GM12891 (cell line): ENCODE data around the gene PANK1.

Experiments used
- POLR2A ChIP-seq: IDR thresholded peaks from 2 replicates; pipeline ENCODE4 v1.6.1; 2011; ENCODE audit warnings: low read depth, low read length, control low read depth
- POLR2AphosphoS5 ChIP-seq: IDR thresholded peaks from 2 replicates; pipeline ENCODE4 v1.6.1; 2011; ENCODE audit warnings: low read depth, low read length, control low read depth
- SPI1 ChIP-seq: IDR thresholded peaks from 2 replicates; pipeline ENCODE4 v1.6.1; 2011; ENCODE audit warnings: low read depth, low read length, control low read depth
- TAF1 ChIP-seq: IDR thresholded peaks from 2 replicates; pipeline ENCODE4 v1.6.1; 2011; ENCODE audit warnings: low read depth, low read length, control low read depth

- no peak for TF ChIP-seq POLR2A
- no peak for TF ChIP-seq POLR2AphosphoS5
- TF ChIP-seq TAF1: no peak
- no peak for TF ChIP-seq SPI1
These were observed 89.2 kb downstream of the PANK1 start for GRCh38 chr10:89555688-89556445.
